H9 (cell line): Measurements from ENCODE around the gene ACSL6. TPM values are rescaled to one million over a fixed set of nuclear protein-coding genes. Genes with fewer than 3 reads are reported as not detected.

ENCODE experiments used
- DNase-seq: peaks from one replicate; pipeline ENCODE4 v3.0.0-alpha.2; 2017
- H2AFZ ChIP-seq: one replicate; pipeline ENCODE4 v1.6.1; 2013; ENCODE audit warnings: mild to moderate bottlenecking, low read length, control low read depth, moderate library complexity
- H2AK5ac ChIP-seq: 2 replicates; pipeline ENCODE4 v1.6.1; 2013; ENCODE audit warnings: low read length, control low read depth, mixed read lengths; ENCODE audit not compliant: insufficient read length
- H2BK120ac ChIP-seq: one replicate; pipeline ENCODE4 v1.6.1; 2013; ENCODE audit warnings: low read depth, mild to moderate bottlenecking, low read length, control low read depth, inconsistent platforms; ENCODE audit not compliant: poor library complexity, severe bottlenecking
- H2BK12ac ChIP-seq: 2 replicates; pipeline ENCODE4 v1.6.1; 2013; ENCODE audit warnings: low read length, control low read depth, mixed read lengths, low read depth; ENCODE audit not compliant: insufficient read length
- H2BK15ac ChIP-seq: 2 replicates; pipeline ENCODE4 v1.6.1; 2013; ENCODE audit warnings: low read depth, low read length, control low read depth
- H2BK20ac ChIP-seq: one replicate; pipeline ENCODE4 v1.6.1; 2013; ENCODE audit warnings: low read depth, mild to moderate bottlenecking, low read length, control low read depth, inconsistent platforms; ENCODE audit not compliant: poor library complexity, severe bottlenecking
- H2BK5ac ChIP-seq: 2 replicates; pipeline ENCODE4 v1.6.1; 2013; ENCODE audit warnings: low read length, control low read depth, mixed read lengths; ENCODE audit not compliant: insufficient read length
- H3K14ac ChIP-seq: 2 replicates; pipeline ENCODE4 v1.6.1; 2013; ENCODE audit warnings: low read length, control low read depth; ENCODE audit not compliant: insufficient read depth
- H3K18ac ChIP-seq: 2 replicates; pipeline ENCODE4 v1.6.1; 2013; ENCODE audit warnings: low read depth, mild to moderate bottlenecking, mixed read lengths, low read length, control low read depth; ENCODE audit not compliant: insufficient read length
- H3K23ac ChIP-seq: 2 replicates; pipeline ENCODE4 v1.6.1; 2013; ENCODE audit warnings: low read length, control low read depth, mixed read lengths, low read depth; ENCODE audit not compliant: insufficient read length
- H3K23me2 ChIP-seq: 2 replicates; pipeline ENCODE4 v1.6.1; 2013; ENCODE audit warnings: low read depth, mild to moderate bottlenecking, mixed read lengths, low read length, control low read depth; ENCODE audit not compliant: insufficient read length, poor library complexity, severe bottlenecking
- H3K27ac ChIP-seq: 2 replicates; pipeline ENCODE4 v1.5.1; 2013; ENCODE audit warnings: low read length, control low read depth, mixed read lengths, low read depth; ENCODE audit not compliant: insufficient read length
- H3K27me3 ChIP-seq: 2 replicates; pipeline ENCODE4 v1.6.1; 2013; ENCODE audit warnings: low read length, control low read depth, inconsistent platforms; ENCODE audit not compliant: insufficient read depth
- H3K4ac ChIP-seq: 2 replicates; pipeline ENCODE4 v1.6.1; 2013; ENCODE audit warnings: low read depth, mild to moderate bottlenecking, control low read depth, inconsistent platforms, low read length, moderate library complexity
- H3K4me1 ChIP-seq: 2 replicates; pipeline ENCODE4 v1.6.1; 2013; ENCODE audit warnings: low read length, control low read depth, inconsistent platforms; ENCODE audit not compliant: insufficient read depth
- H3K4me2 ChIP-seq: 2 replicates; pipeline ENCODE4 v1.6.1; 2013; ENCODE audit warnings: low read length, control low read depth, mixed read lengths; ENCODE audit not compliant: insufficient read length, insufficient read depth
- H3K56ac ChIP-seq: 2 replicates; pipeline ENCODE4 v1.6.1; 2013; ENCODE audit warnings: low read depth, mild to moderate bottlenecking, mixed read lengths, low read length, control low read depth; ENCODE audit not compliant: insufficient read length
- H3K79me1 ChIP-seq: 2 replicates; pipeline ENCODE4 v1.6.1; 2013; ENCODE audit warnings: low read depth, mild to moderate bottlenecking, moderate library complexity, low read length, control low read depth, inconsistent platforms; ENCODE audit not compliant: insufficient read depth, poor library complexity, severe bottlenecking
- H3K79me2 ChIP-seq: 2 replicates; pipeline ENCODE4 v1.6.1; 2013; ENCODE audit warnings: low read length, control low read depth, inconsistent platforms; ENCODE audit not compliant: insufficient read depth
- H3K9ac ChIP-seq: 2 replicates; pipeline ENCODE4 v1.6.1; 2013; ENCODE audit warnings: low read length, control low read depth, mixed read lengths; ENCODE audit not compliant: insufficient read length; ENCODE audit errors: extremely low read depth
- H3K9me3 ChIP-seq: one replicate; pipeline ENCODE4 v1.6.1; 2013; ENCODE audit warnings: low read depth, low read length, inconsistent platforms; ENCODE audit not compliant: control insufficient read depth
- H3T11ph ChIP-seq: one replicate; pipeline ENCODE4 v1.6.1; 2013; ENCODE audit warnings: mild to moderate bottlenecking, low read length, control low read depth, inconsistent platforms
- H4K20me1 ChIP-seq: one replicate; pipeline ENCODE4 v1.6.1; 2013; ENCODE audit not compliant: control insufficient read depth, insufficient read length, insufficient read depth
- H4K5ac ChIP-seq: 2 replicates; pipeline ENCODE4 v1.6.1; 2013; ENCODE audit warnings: low read depth, mild to moderate bottlenecking, mixed read lengths, low read length, control low read depth; ENCODE audit not compliant: insufficient read length
- H4K8ac ChIP-seq: replicated peaks from 2 replicates; pipeline ENCODE4 v1.6.1; 2013; ENCODE audit warnings: low read length, control low read depth, mixed read lengths, low read depth; ENCODE audit not compliant: insufficient read length
- H4K91ac ChIP-seq: 2 replicates; pipeline ENCODE4 v1.6.1; 2013; ENCODE audit warnings: low read depth, mild to moderate bottlenecking, moderate library complexity, mixed read lengths, low read length, control low read depth; ENCODE audit not compliant: insufficient read length
- H3K27ac Mint-ChIP-seq, 3 experiments: 2 replicates in 2 of 3; 3 replicates in 1 of 3; pipeline ENCODE4 v1.8.0; 2020 to 2021; ENCODE audit warnings: mixed read lengths in 3 of 3, mild to moderate bottlenecking in 1 of 3, moderate library complexity in 1 of 3
- H3K27me3 Mint-ChIP-seq: 2 replicates; pipeline ENCODE4 v1.8.0; 2021; ENCODE audit warnings: low read depth, mild to moderate bottlenecking, moderate library complexity, mixed read lengths
- H3K36me3 Mint-ChIP-seq, 3 experiments: 2 replicates in 2 of 3; 3 replicates in 1 of 3; pipeline ENCODE4 v1.8.0; 2020 to 2021; ENCODE audit warnings: low read depth in 3 of 3, mixed read lengths in 3 of 3; ENCODE audit not compliant: insufficient read depth in 1 of 3
- H3K4me1 Mint-ChIP-seq, 2 experiments: 2 replicates each; pipeline ENCODE4 v1.8.0; 2020; ENCODE audit warnings: mixed read lengths in 2 of 2
- H3K4me3 Mint-ChIP-seq, 2 experiments: 2 replicates in 1 of 2; 3 replicates in 1 of 2; pipeline ENCODE4 v1.8.0; 2020 to 2021; ENCODE audit warnings: mild to moderate bottlenecking in 2 of 2, mixed read lengths in 2 of 2, moderate library complexity in 1 of 2
- H3K9me3 Mint-ChIP-seq, 2 experiments: 2 replicates in 1 of 2; 3 replicates in 1 of 2; pipeline ENCODE4 v1.8.0; 2020; ENCODE audit warnings: mild to moderate bottlenecking in 2 of 2, mixed read lengths in 2 of 2, moderate library complexity in 1 of 2
- WGBS: extraction: QIAGEN DNeasy Blood & Tissue Kit; methylation state at CpG from one replicate; pipeline ENCODE4 v1.1.7; 2013; ENCODE audit warnings: missing lambda C conversion rate, low lambda C conversion rate, mixed read lengths; ENCODE audit not compliant: insufficient read length; ENCODE audit errors: extremely low coverage; 5-methylcytosine and 5-hydroxymethylcytosine counted together
- total RNA-seq: library from RNA; stranded (reverse); gene quantifications from 2 replicates; pipeline ENCODE4 v1.2.1, GENCODE V29; 2021
- TF ChIP-seq, protein P1 (sequence below): fragments of 200-600 bp; sonication (generic); conservative IDR thresholded peaks from 3 replicates; pipeline ENCODE4 v1.8.0; 2021; ENCODE audit warnings: antibody characterized with exemption, mild to moderate bottlenecking

ACSL6 gene
- total RNA-seq, 1 experiment from 2014 or later = 1.6 TPM

DNA sequence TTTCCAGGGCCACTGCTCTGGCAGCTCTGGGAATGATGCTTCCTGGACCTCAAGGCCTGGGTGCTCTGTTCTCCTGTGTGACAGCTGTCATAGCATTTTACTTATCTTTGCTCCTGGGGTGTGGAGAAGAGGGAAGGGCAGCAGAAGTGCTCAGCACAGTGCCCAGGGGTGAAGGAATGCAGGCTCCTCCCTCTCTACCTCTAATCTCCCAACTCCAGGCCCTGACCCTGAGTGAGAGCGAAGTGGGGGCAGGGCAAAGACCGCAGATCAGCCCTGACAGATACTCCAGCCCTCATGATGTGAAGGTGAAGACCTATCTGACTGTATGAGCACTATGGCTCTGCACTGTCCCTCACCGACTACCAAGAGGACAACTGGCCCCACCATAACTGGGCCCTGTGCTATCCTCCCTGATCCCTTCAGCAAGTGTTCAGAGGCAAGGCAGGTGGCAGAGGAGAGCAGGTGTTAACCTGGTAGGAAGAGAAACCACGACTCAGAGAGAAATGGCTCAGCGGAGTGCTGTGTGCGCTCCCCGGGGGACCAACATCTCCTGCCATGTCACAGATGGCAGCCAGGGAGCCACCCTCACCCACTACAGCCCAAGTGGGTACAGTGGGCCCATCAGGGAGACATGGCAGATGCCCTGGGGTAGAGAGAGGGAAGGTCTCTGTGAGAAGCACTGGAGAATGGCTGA, 16.8 kb downstream of the ACSL6 start:
- no peaks in the 10 kb centered on the region for H3K23me2 ChIP-seq
- peak overlapping the region in 1 of 3 experiments; percentile 10; a peak in 2 of 7 replicates for H3K27ac Mint-ChIP-seq

More for the DNA sequence above, 16.8 kb downstream of the ACSL6 start:
- H3K56ac ChIP-seq = no peak overlapping the region
- no peak overlapping the region for H2AFZ ChIP-seq
- H3K79me1 ChIP-seq = no peaks in the 10 kb centered on the region
- no CpG with 5 or more reads among the region's 7 CpGs for WGBS
- H4K91ac ChIP-seq = no peak overlapping the region
- H3K4ac ChIP-seq = no peak overlapping the region
- H3K27me3 ChIP-seq = no peaks in the 10 kb centered on the region
- H3T11ph ChIP-seq = no peak overlapping the region
- H3K36me3 Mint-ChIP-seq = no peaks in the 10 kb centered on the region
- peaks cover 2% of the 10 kb centered on the region; the same call in 1 of the 2 replicates for H3K4me1 ChIP-seq
- H2BK15ac ChIP-seq = no peak overlapping the region
- no peak overlapping the region for H3K18ac ChIP-seq
- H3K79me2 ChIP-seq = no peaks in the 10 kb centered on the region
- no peak overlapping the region for H3K14ac ChIP-seq
- H4K5ac ChIP-seq = no peak overlapping the region
- H3K23ac ChIP-seq = no peak overlapping the region
- no peak overlapping the region for H3K4me2 ChIP-seq
- H3K9me3 Mint-ChIP-seq = no peaks in the 10 kb centered on the region
- H4K20me1 ChIP-seq = no peaks in the 10 kb centered on the region
- no peak overlapping the region for H2BK120ac ChIP-seq
- no peak overlapping the region for H4K8ac ChIP-seq
- no peaks in the 10 kb centered on the region; the same call in 1 of the 2 replicates for H3K27me3 Mint-ChIP-seq
- H2AK5ac ChIP-seq = no peak overlapping the region
- TF ChIP-seq, protein P1, sequence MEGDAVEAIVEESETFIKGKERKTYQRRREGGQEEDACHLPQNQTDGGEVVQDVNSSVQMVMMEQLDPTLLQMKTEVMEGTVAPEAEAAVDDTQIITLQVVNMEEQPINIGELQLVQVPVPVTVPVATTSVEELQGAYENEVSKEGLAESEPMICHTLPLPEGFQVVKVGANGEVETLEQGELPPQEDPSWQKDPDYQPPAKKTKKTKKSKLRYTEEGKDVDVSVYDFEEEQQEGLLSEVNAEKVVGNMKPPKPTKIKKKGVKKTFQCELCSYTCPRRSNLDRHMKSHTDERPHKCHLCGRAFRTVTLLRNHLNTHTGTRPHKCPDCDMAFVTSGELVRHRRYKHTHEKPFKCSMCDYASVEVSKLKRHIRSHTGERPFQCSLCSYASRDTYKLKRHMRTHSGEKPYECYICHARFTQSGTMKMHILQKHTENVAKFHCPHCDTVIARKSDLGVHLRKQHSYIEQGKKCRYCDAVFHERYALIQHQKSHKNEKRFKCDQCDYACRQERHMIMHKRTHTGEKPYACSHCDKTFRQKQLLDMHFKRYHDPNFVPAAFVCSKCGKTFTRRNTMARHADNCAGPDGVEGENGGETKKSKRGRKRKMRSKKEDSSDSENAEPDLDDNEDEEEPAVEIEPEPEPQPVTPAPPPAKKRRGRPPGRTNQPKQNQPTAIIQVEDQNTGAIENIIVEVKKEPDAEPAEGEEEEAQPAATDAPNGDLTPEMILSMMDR = no peak
- no peaks in the 10 kb centered on the region for H3K9me3 ChIP-seq
- no peak overlapping the region for H2BK5ac ChIP-seq
- DNase-seq = no peak
- no peak overlapping the region for H2BK12ac ChIP-seq
- no peak overlapping the region for H3K27ac ChIP-seq
- H3K4me1 Mint-ChIP-seq = peaks cover 17 to 26% of the 10 kb centered on the region in 2 experiments
- H3K4me3 Mint-ChIP-seq = no peak overlapping the region
- H2BK20ac ChIP-seq = no peak overlapping the region
- no peak overlapping the region for H3K9ac ChIP-seq
